Neural progenitor cell (in vitro differentiated cells): ENCODE measurements around the gene MYO18B. TPM values are rescaled to one million over a fixed set of nuclear protein-coding genes. Genes with fewer than 3 reads are reported as not detected.

Experiments
- DNase-seq: peaks from one replicate; pipeline ENCODE4 v3.0.0-alpha.2; 2016; ENCODE audit warnings: low spot score
- H2AFZ ChIP-seq: fragments of 200-600 bp; sonication (generic); replicated peaks from 2 replicates; pipeline ENCODE4 v1.6.1; 2016; ENCODE audit warnings: antibody characterized with exemption
- H3F3A ChIP-seq: fragments of 200-600 bp; sonication (generic); 2 replicates; pipeline ENCODE4 v1.6.1; 2016; ENCODE audit warnings: antibody characterized with exemption, low read depth
- H3K27ac ChIP-seq: fragments of 200-600 bp; sonication (generic); 2 replicates; pipeline ENCODE4 v1.5.1; 2016; ENCODE audit warnings: mild to moderate bottlenecking
- H3K27me3 ChIP-seq: fragments of 200-600 bp; sonication (generic); 2 replicates; pipeline ENCODE4 v1.6.1; 2016; ENCODE audit warnings: mild to moderate bottlenecking, moderate library complexity
- H3K36me3 ChIP-seq: fragments of 200-600 bp; sonication (generic); 2 replicates; pipeline ENCODE4 v1.5.1; 2016
- H3K4me1 ChIP-seq: fragments of 200-600 bp; sonication (generic); 2 replicates; pipeline ENCODE4 v1.6.1; 2016; ENCODE audit warnings: mixed run types
- H3K4me2 ChIP-seq: fragments of 200-600 bp; sonication (generic); 2 replicates; pipeline ENCODE4 v1.6.1; 2016
- H3K4me3 ChIP-seq: fragments of 200-600 bp; sonication (generic); 2 replicates; pipeline ENCODE4 v1.5.1; 2016
- H3K79me2 ChIP-seq: fragments of 200-600 bp; sonication (generic); 2 replicates; pipeline ENCODE4 v1.6.1; 2016; ENCODE audit warnings: low read depth
- H3K9ac ChIP-seq: fragments of 200-600 bp; sonication (generic); 2 replicates; pipeline ENCODE4 v1.6.1; 2016
- H3K9me3 ChIP-seq: fragments of 200-600 bp; sonication (generic); 2 replicates; pipeline ENCODE4 v1.5.1; 2016; ENCODE audit warnings: low read depth
- H4K20me1 ChIP-seq: fragments of 200-600 bp; sonication (generic); 2 replicates; pipeline ENCODE4 v1.6.1; 2016; ENCODE audit warnings: low read depth
- H3K27ac Mint-ChIP-seq: 3 replicates; pipeline ENCODE4 v1.8.0; 2021; ENCODE audit warnings: mixed read lengths
- H3K27me3 Mint-ChIP-seq: 2 replicates; pipeline ENCODE4 v1.8.0; 2022; ENCODE audit warnings: low read depth, mild to moderate bottlenecking, inconsistent platforms, moderate library complexity, mixed read lengths; ENCODE audit not compliant: insufficient read depth
- H3K36me3 Mint-ChIP-seq: 3 replicates; pipeline ENCODE4 v1.8.0; 2021; ENCODE audit warnings: mixed read lengths
- H3K4me1 Mint-ChIP-seq: 3 replicates; pipeline ENCODE4 v1.8.0; 2021; ENCODE audit warnings: mixed read lengths
- H3K4me3 Mint-ChIP-seq: 3 replicates; pipeline ENCODE4 v1.8.0; 2021; ENCODE audit warnings: mild to moderate bottlenecking, moderate library complexity, mixed read lengths
- H3K9me3 Mint-ChIP-seq: 3 replicates; pipeline ENCODE4 v1.8.0; 2020; ENCODE audit warnings: mixed read lengths
- CTCF ChIP-seq: fragments of 200-600 bp; sonication (generic); IDR thresholded peaks from 2 replicates; pipeline ENCODE4 v1.5.1; 2017; ENCODE audit warnings: antibody characterized with exemption, mild to moderate bottlenecking
- EZH2 ChIP-seq: fragments of 200-600 bp; sonication (generic); IDR thresholded peaks from 2 replicates; pipeline ENCODE4 v1.6.1; 2017; ENCODE audit warnings: antibody characterized with exemption, mild to moderate bottlenecking, moderate library complexity
- EZH2phosphoT487 ChIP-seq: fragments of 200-600 bp; sonication (generic); IDR thresholded peaks from 2 replicates; pipeline ENCODE4 v1.6.1; 2017; ENCODE audit warnings: antibody characterized with exemption
- total RNA-seq: library from RNA; depleted of rRNA; stranded (reverse); fragments of >200 nt; gene quantifications from 2 replicates; pipeline ENCODE4 v1.2.3, GENCODE V29; 2015; ENCODE audit warnings: low replicate concordance

MYO18B gene
- total RNA-seq, 1 donor from 2014 or later = not detected

DNA sequence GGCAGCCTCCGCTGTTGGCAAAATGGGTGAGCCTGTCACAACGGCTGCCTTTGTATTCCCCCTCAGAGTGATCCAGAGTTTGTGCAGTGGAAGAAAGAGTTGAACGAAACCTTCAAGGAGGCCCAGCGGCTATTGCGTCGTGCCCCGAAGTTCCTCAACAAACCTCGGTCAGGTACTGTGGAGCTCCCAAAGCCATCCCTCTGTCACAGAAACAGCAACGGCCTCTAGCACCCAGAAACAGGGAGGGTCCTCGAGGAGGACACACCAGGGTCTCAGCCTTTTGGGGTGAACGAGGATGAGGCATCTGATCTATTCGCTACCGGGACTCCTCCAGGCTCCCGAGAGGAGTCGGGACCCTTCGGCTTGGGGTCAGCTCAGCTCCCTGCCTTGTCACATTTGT, 19.8 kb upstream of the MYO18B start:
- no peak overlapping the region for H2AFZ ChIP-seq
- H4K20me1 ChIP-seq = no peaks in the 10 kb centered on the region
- H3K27ac Mint-ChIP-seq = no peak overlapping the region
- H3K4me2 ChIP-seq = no peak overlapping the region
- TF ChIP-seq EZH2phosphoT487 = no peak
- TF ChIP-seq CTCF = no peak
- TF ChIP-seq EZH2 = no peak
- H3K27me3 ChIP-seq = no peaks in the 10 kb centered on the region
- no peaks in the 10 kb centered on the region for H3K36me3 ChIP-seq
- H3K36me3 Mint-ChIP-seq = no peaks in the 10 kb centered on the region
- H3K9me3 Mint-ChIP-seq = no peaks in the 10 kb centered on the region
- H3K79me2 ChIP-seq = no peaks in the 10 kb centered on the region
- H3K4me1 ChIP-seq = peaks cover 2% of the 10 kb centered on the region
- no peak overlapping the region for H3K4me3 Mint-ChIP-seq
- DNase-seq = no peak
- no peak overlapping the region for H3K9ac ChIP-seq
- peaks cover 4% of the 10 kb centered on the region for H3K4me1 Mint-ChIP-seq
- H3K27me3 Mint-ChIP-seq = no peaks in the 10 kb centered on the region
- no peaks in the 10 kb centered on the region for H3K9me3 ChIP-seq
- no peak overlapping the region for H3K27ac ChIP-seq
- H3K4me3 ChIP-seq = no peak overlapping the region
- H3F3A ChIP-seq = no peaks in the 10 kb centered on the region

GRCh38 chr22:25722626-25723025, 19.4 kb upstream of the MYO18B start:
- Histone ChIP-seq H3K27ac (no peak overlapping the region), H3K27me3 (no peaks in the 10 kb centered on the region), H3K9me3 (no peaks in the 10 kb centered on the region), H3F3A (no peaks in the 10 kb centered on the region), H3K4me3 (no peak overlapping the region), H3K79me2 (no peaks in the 10 kb centered on the region), H3K4me1 (no peaks in the 10 kb centered on the region), H3K4me2 (no peak overlapping the region), H4K20me1 (no peaks in the 10 kb centered on the region), H2AFZ (no peak overlapping the region), H3K9ac (no peak overlapping the region), H3K36me3 (no peaks in the 10 kb centered on the region)
- no peaks in the 10 kb centered on the region for H3K27me3 Mint-ChIP-seq
- TF ChIP-seq CTCF (no peak), EZH2phosphoT487 (no peak), EZH2 (no peak)
- H3K4me3 Mint-ChIP-seq = no peak overlapping the region
- H3K4me1 Mint-ChIP-seq = peaks cover 4% of the 10 kb centered on the region
- no peaks in the 10 kb centered on the region for H3K9me3 Mint-ChIP-seq
- no peaks in the 10 kb centered on the region for H3K36me3 Mint-ChIP-seq
- no peak overlapping the region for H3K27ac Mint-ChIP-seq
- no peak for DNase-seq

DNA sequence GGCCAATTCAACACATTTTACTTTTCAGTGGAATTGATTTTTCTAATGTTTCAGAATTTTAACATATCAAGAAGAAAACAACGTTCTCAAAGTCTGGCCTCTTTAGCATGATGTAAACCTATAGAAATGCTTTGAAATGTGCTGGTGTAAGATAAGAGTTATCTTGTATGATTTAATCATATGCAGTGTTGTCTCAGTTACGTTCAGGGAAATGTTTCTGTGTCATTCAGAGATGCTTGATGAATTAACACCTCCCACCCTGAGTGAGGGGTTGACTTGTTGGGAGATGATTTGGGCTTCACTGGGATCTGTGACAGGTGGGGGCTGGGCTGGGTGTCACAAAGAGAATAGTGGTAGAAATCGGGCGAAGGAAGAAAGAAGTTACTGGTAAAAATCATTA, 15.7 kb upstream of the MYO18B start:
- TF ChIP-seq EZH2phosphoT487 = no peak
- TF ChIP-seq CTCF = no peak
- no peak for TF ChIP-seq EZH2
- no peak overlapping the region for H3K27ac Mint-ChIP-seq
- Histone ChIP-seq H3K9me3 (no peaks in the 10 kb centered on the region), H3K9ac (no peak overlapping the region), H3K27me3 (no peaks in the 10 kb centered on the region), H3F3A (no peaks in the 10 kb centered on the region), H3K27ac (no peak overlapping the region), H3K4me2 (no peak overlapping the region), H4K20me1 (no peaks in the 10 kb centered on the region), H3K36me3 (no peaks in the 10 kb centered on the region), H3K4me3 (no peak overlapping the region), H3K4me1 (no peaks in the 10 kb centered on the region), H2AFZ (no peak overlapping the region), H3K79me2 (no peaks in the 10 kb centered on the region)
- no peaks in the 10 kb centered on the region for H3K36me3 Mint-ChIP-seq
- H3K4me3 Mint-ChIP-seq = no peak overlapping the region
- H3K9me3 Mint-ChIP-seq = no peaks in the 10 kb centered on the region
- H3K4me1 Mint-ChIP-seq = peaks cover 16% of the 10 kb centered on the region
- H3K27me3 Mint-ChIP-seq = peaks cover 3% of the 10 kb centered on the region
- DNase-seq = no peak
